GM19324 (cell line): ENCODE data around the gene DDX3Y.

ENCODE experiments used
- ATAC-seq: cut with Tn5 transposase; IDR thresholded peaks from one replicate; pipeline ENCODE4 v1.9.1; 2021; ENCODE audit warnings: mild to moderate bottlenecking, moderate library complexity; ENCODE audit not compliant: unreplicated experiment, low FRiP score

DDX3Y gene

GRCh38 chrY:12904618-12905516, at the start of gene DDX3Y:
TSS of gene DDX3Y (plus strand) at chrY:12904868. CDS start at chrY:12904937, 69 bp downstream.
- no peak for ATAC-seq

- ATAC-seq = no peak
Observed at GRCh38 chrY:12855791-12856275, 48.8 kb upstream of the DDX3Y start.

DNA sequence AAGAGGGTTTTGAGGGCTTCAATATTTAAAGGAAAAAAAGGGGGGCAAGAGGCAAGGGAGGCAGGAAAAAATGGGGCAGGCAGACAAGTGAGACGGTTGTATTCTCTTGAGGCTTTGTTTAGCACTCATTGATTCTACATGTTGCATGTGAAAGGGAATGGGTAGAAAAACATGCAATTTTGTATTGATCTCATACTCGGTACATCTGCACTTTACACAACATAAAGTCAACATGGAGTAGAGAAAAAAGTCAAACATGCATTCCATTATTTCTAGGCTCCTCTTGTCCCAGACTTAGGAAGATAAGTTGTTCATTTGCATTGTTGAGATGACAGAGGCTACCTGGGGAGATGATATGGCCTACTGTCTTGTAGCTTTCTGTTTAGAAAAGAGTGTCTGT, 36.7 kb upstream of the DDX3Y start:
- no peak for ATAC-seq

DNA sequence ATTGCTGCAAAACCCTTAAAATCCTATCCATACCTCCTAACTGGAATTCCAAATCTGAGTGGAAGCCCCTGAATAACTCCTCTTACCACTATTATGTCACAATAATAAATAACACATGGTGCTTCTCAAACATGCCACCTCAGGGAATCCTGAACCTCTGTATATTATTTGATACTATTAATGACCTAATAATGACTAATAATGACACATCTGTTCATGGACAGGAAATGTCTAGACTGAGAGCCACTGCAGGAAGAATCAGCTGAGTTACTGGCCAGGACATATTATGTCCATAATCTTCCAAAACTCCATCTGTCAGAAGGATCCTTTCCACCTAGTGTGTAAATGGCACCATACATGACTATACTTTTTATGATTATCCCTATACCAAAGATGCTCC, 7.7 kb upstream of the DDX3Y start:
- no peak for ATAC-seq

- ATAC-seq = no peak
Observed at GRCh38 chrY:12898604-12899003, 6.1 kb upstream of the DDX3Y start.

GRCh38 chrY:12905517-12905872, 827 bp downstream of the DDX3Y start:
- ATAC-seq = no peak

DNA sequence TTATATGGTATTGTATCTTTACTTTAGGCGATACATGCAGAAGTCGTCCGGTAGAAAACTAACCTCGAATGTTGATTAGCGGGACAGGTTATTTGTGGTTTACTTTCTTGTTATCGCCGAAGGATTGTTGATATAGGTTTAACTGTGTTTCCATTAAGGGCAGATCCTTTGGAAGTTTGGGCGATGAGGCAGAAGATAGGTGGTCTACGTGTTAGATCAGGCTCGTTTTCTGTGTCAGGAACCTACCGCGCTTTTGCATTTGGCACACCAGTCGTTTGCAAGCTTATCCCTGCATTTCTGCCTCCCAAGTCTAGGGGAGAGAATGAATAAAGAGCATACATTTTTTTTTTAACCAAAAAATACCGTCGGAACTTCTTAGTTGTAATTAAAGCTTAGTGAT, 1.2 kb downstream of the DDX3Y start:
- ATAC-seq = no peak

DNA sequence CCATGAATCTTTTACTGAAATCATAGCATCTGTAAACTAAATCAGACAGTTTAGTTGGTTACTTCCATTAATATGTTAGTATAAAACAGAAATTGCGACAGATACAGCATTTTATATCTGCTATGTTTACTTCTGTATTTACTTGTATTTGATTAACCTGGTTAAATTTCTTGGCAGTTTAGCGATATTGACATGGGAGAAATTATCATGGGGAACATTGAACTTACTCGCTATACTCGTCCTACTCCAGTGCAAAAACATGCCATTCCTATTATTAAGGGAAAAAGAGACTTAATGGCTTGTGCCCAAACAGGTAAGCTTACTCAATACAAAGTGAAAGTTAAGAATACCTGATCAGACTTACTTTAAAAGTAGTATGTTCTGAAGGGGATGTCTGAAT, 8.9 kb downstream of the DDX3Y start:
- no peak for ATAC-seq

DNA sequence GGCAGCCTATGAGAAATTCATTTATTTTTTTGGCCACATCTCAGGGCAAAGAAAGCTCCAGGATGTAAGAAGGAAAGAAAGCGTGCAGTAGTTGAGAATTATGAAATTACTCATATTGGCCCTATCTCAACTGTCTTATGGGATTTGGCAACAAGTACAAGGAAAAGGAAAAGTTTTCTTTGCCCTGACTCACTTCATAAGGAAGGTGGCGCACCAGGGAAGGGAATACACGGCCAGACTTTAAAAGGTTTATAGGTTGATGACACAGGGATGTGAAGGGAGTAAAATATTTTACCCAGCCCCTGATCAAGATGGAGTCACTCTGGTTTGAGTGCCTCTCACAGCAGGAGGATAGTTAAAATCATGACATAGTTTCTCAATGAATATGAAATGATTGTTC, 23.4 kb downstream of the DDX3Y start:
- ATAC-seq = no peak

- ATAC-seq = no peak
Observed at GRCh38 chrY:12941725-12942687, 37.3 kb downstream of the DDX3Y start.
